ENCODE measurements around the gene PNP. TPM values are rescaled to one million over a fixed set of nuclear protein-coding genes. Genes with fewer than 3 reads are reported as not detected.
A peak's percentile ranks its signal among the peaks of the same experiment; 100 is the strongest.

Gene PNP
- polyA plus RNA-seq, 3 donors from 2014 or later = 38.8 to 71.6 (median 69.6) TPM

- no peak for DNase-seq
- Mint-ChIP-seq H3K27me3 (ENCODE audit: low read depth in 3 of 3) (peaks cover 0 to 5% (median 2%) of the 10 kb centered on the region in 3 donors), H3K4me3 (no peak overlapping the region), H3K4me1 (no peaks in the 10 kb centered on the region), H3K27ac (no peak overlapping the region), H3K9me3 (no peaks in the 10 kb centered on the region), H3K36me3 (no peaks in the 10 kb centered on the region)
Observed at GRCh38 chr14:20512177-20512905, 43.1 kb downstream of the PNP start.

GRCh38 chr14:20515846-20516245, 46.6 kb downstream of the PNP start:
- DNase-seq = no peak
- Mint-ChIP-seq H3K9me3 (no peaks in the 10 kb centered on the region), H3K4me3 (no peak overlapping the region), H3K36me3 (no peaks in the 10 kb centered on the region), H3K27ac (peak overlapping the region in 1 of 6 donors; percentile 25), H3K4me1 (no peaks in the 10 kb centered on the region), H3K27me3 (ENCODE audit: low read depth in 3 of 3) (peaks cover 0 to 5% (median 2%) of the 10 kb centered on the region in 3 donors)

GRCh38 chr14:20516921-20517320, 47.7 kb downstream of the PNP start:
- H3K4me1 Mint-ChIP-seq = no peaks in the 10 kb centered on the region
- no peak overlapping the region for H3K4me3 Mint-ChIP-seq
- no peaks in the 10 kb centered on the region for H3K9me3 Mint-ChIP-seq
- no peaks in the 10 kb centered on the region for H3K36me3 Mint-ChIP-seq
- peaks cover 0 to 7% (median 2%) of the 10 kb centered on the region in 3 donors for H3K27me3 Mint-ChIP-seq (ENCODE audit: low read depth in 3 of 3)
- no peak overlapping the region for H3K27ac Mint-ChIP-seq
- no peak for DNase-seq

- no peak overlapping the region for H3K27ac Mint-ChIP-seq
- H3K4me1 Mint-ChIP-seq = no peaks in the 10 kb centered on the region
- DNase-seq = no peak
- H3K27me3 Mint-ChIP-seq (ENCODE audit: low read depth in 3 of 3) = peaks cover 0 to 6% (median 4%) of the 10 kb centered on the region in 3 donors
- H3K36me3 Mint-ChIP-seq = no peaks in the 10 kb centered on the region
- no peaks in the 10 kb centered on the region for H3K9me3 Mint-ChIP-seq
- no peak overlapping the region for H3K4me3 Mint-ChIP-seq
Observed at GRCh38 chr14:20522332-20522731, 53.1 kb downstream of the PNP start.

- H3K4me1 Mint-ChIP-seq = no peaks in the 10 kb centered on the region
- no peak overlapping the region for H3K4me3 Mint-ChIP-seq
- no peak for DNase-seq
- H3K9me3 Mint-ChIP-seq = no peaks in the 10 kb centered on the region
- H3K27me3 Mint-ChIP-seq (ENCODE audit: low read depth in 3 of 3) = peaks cover 0 to 10% (median 9%) of the 10 kb centered on the region in 3 donors
- H3K27ac Mint-ChIP-seq = no peak overlapping the region
- H3K36me3 Mint-ChIP-seq = peaks cover 0 to 4% (median 0%) of the 10 kb centered on the region in 3 donors
Observed at GRCh38 chr14:20524027-20524426, 54.8 kb downstream of the PNP start.

Other genes with a start within 250 kb of the PNP start
- not detected for gene OR11H6, start 245.7 kb upstream of the PNP start, polyA plus RNA-seq
- gene OR11H7, start 240.4 kb upstream of the PNP start, polyA plus RNA-seq = not detected
- gene OR11H4, start 230.1 kb upstream of the PNP start, polyA plus RNA-seq = not detected
- gene TTC5, start 163.5 kb upstream of the PNP start, polyA plus RNA-seq = 10 to 100 TPM; 24.3 to 42.4 (median 25.9) TPM
- 10 to 100 TPM; 11.0 to 16.2 (median 14.9) TPM for gene CCNB1IP1, start 136.1 kb upstream of the PNP start, polyA plus RNA-seq
- 10 to 100 TPM in 2 of 3 donors, 1 to 10 TPM in 1; 8.1 to 12.8 (median 10.4) TPM for gene PARP2, start 125.8 kb upstream of the PNP start, polyA plus RNA-seq
- 1 to 10 TPM in 2 of 3 donors, not detected in 1; 4.2 to 8.1 TPM for gene TEP1, start 55.9 kb upstream of the PNP start, polyA plus RNA-seq
- gene KLHL33, start 33.2 kb upstream of the PNP start, polyA plus RNA-seq = under 1 TPM in 1 of 3 donors, not detected in 2; 0.21 TPM
- gene OSGEP, start 14.6 kb upstream of the PNP start, polyA plus RNA-seq = 10 to 100 TPM; 40.2 to 49.4 (median 45.5) TPM
- gene APEX1, start 14.2 kb upstream of the PNP start, polyA plus RNA-seq = 10 to 100 TPM; 85.6 to 95.6 (median 93.3) TPM
- 10 to 100 TPM; 17.7 to 29.2 (median 26.2) TPM for gene PIP4P1, start 8.0 kb upstream of the PNP start, polyA plus RNA-seq
- gene RNASE10, start 36.1 kb downstream of the PNP start, polyA plus RNA-seq = not detected
- not detected for gene RNASE9, start 91.6 kb downstream of the PNP start, polyA plus RNA-seq
- not detected for gene RNASE11, start 118.6 kb downstream of the PNP start, polyA plus RNA-seq
- gene RNASE12, start 122.0 kb downstream of the PNP start, polyA plus RNA-seq = not detected
- not detected for gene OR6S1, start 172.3 kb downstream of the PNP start, polyA plus RNA-seq
- 1 to 10 TPM in 1 of 3 donors, under 1 TPM in 2; 0.50 to 1.6 (median 0.82) TPM for gene RNASE4, start 215.2 kb downstream of the PNP start, polyA plus RNA-seq
- 1 to 10 TPM in 1 of 3 donors, under 1 TPM in 1, not detected in 1; 0.94 to 2.1 TPM for gene ANG, start 219.4 kb downstream of the PNP start, polyA plus RNA-seq

All from immature natural killer cell (primary cell).